Left renal cortex interstitium (tissue), 4 donors: ENCODE results near the gene TEF. TPM values are rescaled to one million over a fixed set of nuclear protein-coding genes. Genes with fewer than 3 reads are reported as not detected.
A peak's percentile ranks its signal among the peaks of the same experiment; 100 is the strongest.

Source experiments
- DNase-seq, 4 donors: peaks; one replicate each; pipeline ENCODE4 v3.0.0-alpha.2; 2013; ENCODE audit warnings: low read depth in 4 of 4, low spot score in 2 of 4, missing footprints in 1 of 4
- polyA plus RNA-seq, 4 donors: library from polyadenylated mRNA; unstranded; fragments of 120-200 nt; gene quantifications; one replicate each; pipeline ENCODE4 v1.2.1, GENCODE V29; 2013; ENCODE audit not compliant: insufficient read length in 4 of 4

Gene TEF
- 10 to 100 TPM; 14.9 to 19.4 (median 18.8) TPM for polyA plus RNA-seq

- DNase-seq, result peak; percentile 90 to 97 (median 96)
Observed at GRCh38 chr22:41381329-41382097, at the start of gene TEF. Gene TEF, plus strand, starts transcription at chr22:41381942. Its CDS starts 103 bp downstream, at chr22:41382045.

- no peak for DNase-seq
Observed at GRCh38 chr22:41332217-41332939, 49.4 kb upstream of the TEF start.

DNA sequence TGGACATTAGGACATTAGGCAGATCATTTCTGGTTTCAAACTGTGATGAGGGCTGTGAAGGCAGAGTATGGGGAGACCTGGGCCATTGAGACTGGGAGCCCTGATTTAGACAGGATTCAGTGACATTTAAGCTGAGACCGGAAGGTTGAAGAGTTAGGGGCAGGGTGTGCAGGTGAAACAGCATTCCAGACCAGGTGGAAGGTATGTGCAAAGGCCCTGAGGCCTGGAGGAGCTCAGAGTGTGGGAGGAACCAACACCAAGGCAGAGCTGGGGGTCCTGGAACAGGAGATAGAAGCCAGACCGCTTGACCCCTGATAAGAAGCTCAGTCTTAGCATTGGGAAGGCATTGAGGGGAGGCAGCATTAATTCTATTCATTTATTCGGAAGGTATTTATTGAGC, 47.9 kb upstream of the TEF start:
- DNase-seq, result no peak

GRCh38 chr22:41334215-41334614, 47.5 kb upstream of the TEF start:
- no peak for DNase-seq

GRCh38 chr22:41334951-41335635, 46.6 kb upstream of the TEF start:
- DNase-seq, result no peak

- DNase-seq, result no peak
Observed at GRCh38 chr22:41338614-41339212, 43.0 kb upstream of the TEF start.

DNA sequence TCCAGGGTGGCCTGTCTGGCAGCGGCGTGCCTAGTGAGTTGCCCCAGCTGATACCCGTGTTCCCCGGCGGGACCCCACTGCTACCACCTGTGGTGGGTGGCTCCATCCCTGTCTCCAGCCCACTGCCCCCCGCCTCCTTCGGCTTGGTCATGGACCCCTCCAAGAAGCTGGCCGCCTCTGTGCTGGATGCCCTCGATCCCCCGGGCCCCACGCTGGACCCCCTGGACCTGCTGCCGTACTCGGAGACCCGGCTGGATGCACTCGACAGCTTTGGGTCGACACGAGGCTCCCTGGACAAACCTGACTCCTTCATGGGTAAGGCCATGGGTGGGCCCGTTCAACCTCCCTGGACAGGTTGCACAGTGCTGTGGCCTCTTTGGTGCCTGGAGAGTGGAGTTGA, 41.9 kb upstream of the TEF start:
- no peak for DNase-seq

- no peak for DNase-seq
Observed at GRCh38 chr22:41340357-41340756, 41.4 kb upstream of the TEF start.

DNA sequence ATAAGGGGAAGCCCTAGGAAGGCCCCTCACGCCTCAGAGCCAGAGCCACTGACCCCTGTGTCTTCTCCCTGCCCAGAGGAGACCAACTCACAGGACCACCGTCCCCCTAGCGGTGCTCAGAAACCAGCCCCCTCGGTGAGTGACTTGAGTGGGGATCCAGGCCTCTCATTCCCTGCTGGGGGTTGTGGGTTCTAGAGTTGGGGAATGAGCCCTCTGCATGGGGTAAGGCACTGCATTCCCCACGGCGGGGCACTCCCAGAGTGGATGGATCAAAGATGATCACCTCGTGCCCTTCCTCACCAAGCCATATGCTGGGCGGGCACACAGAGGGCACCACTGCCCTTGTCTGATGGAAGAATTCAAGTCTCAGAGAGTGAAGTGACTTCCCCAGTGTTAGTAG, 40.7 kb upstream of the TEF start:
- no peak for DNase-seq

DNA sequence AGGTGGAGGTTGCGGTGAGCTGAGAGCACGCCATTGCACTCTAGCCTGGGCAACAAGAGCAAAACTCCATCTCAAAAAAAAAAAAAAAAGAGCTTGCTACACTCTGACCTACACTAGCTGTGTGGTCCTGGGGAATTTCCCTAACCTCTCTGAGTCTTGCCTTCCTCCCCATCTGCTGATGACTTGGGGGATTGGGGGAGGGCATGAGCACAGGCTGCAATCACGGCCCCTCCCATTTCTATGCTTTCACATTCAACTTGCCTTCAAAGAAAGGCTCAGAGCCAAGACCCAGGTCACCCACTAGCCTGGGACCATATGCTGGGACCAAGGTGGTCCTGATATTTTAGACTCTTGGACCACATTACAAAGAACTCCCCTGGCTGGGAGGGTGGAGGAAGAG, 39.8 kb upstream of the TEF start:
- no peak for DNase-seq

GRCh38 chr22:41343300-41343699, 38.4 kb upstream of the TEF start:
- DNase-seq, result no peak

DNA sequence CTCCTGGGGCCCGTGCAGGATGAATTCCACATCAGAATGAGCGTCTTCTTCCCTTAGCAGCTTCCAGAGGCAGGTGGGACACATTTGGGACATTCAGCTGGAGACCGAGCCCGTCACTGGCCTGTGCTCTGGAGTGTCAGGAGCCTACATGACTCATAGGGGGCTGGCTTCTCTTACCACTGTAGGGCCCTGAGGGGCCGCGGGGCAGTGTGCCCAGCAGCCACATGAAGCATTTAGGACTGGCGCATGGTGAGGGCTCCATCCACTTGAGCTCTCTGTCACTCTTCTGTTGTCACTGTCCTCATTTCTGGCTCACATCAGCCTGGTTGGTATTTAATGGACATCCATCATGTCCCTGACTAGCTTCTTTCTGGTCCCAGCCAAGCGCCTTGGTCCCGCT, 38.0 kb upstream of the TEF start:
- no peak for DNase-seq

- no peak for DNase-seq
Observed at GRCh38 chr22:41344189-41344788, 37.5 kb upstream of the TEF start.

DNA sequence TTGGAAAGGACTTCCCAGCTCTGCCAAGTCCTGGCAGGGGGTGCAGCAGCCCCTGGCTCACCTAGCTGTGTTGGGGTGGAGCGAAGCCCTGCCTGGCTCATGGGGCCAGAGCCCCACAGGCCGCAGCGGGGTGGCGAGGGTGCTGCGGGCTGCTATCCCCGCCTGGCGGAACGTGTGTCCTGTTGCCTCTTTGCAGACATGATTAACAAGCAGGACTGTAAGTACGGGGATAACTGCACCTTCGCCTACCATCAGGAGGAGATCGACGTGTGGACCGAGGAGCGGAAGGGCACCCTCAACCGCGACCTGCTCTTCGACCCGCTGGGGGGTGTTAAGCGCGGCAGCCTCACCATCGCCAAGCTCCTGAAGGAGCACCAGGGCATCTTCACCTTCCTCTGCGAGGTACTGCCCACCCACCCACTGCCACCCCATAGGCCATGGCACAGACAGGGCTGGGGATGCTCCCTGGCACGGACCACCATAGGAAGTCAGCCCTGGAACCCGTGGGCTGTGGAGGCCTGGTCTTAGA, 35.9 kb upstream of the TEF start:
- DNase-seq, result no peak

DNA sequence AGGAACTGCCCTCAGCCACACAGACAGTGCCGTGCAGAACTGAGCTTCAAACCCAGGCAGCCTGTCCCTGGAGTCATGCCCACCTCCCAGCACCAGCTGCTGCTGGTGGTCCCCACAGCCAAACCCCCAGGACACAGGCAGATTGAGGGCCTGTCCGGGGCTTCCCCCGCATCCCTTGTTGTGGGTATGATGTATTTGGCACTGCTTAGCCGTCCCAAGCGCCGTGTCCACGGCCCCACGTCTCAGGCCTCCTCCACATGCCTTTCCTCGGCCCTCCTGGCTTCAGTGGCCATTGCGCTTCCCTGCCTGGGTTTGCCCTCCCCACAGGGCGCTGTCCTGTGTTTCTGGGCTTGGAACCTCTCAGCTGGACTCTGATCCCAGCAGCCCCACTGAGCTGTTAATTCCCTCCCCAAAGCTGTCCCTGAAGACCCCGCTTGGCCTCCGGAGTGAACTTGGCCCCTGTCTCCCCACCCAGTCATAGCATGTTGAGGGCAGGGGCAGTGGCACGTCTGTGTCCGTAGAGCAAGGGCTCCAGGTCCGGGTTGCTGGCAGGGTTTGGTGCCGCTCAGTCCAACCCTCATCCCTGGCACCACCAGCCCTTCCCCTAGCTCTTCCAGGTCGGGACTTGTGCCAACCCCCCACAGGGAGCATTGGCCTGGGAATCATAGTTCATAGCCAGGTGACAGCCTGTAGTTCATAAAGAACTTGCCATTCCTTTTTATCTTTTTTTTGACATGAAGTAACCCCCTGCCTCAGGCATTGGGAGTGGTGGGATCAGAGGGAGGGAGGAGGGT, 34.5 kb upstream of the TEF start:
- no peak for DNase-seq

GRCh38 chr22:41348964-41349484, 32.7 kb upstream of the TEF start:
- no peak for DNase-seq

- DNase-seq, result no peak
Observed at GRCh38 chr22:41350087-41350486, 31.7 kb upstream of the TEF start.

GRCh38 chr22:41351011-41351410, 30.7 kb upstream of the TEF start:
- no peak for DNase-seq

- no peak for DNase-seq
Observed at GRCh38 chr22:41352058-41352457, 29.7 kb upstream of the TEF start.
